Activated CD8-positive, alpha-beta memory T cell treated with anti-CD3 and anti-CD28 coated beads for 48 hours (primary cell): ENCODE measurements around the gene CRLF3.
"Not testable (repeated sequence)": the region's sequence is repeated elsewhere in the genome, so short reads cannot be mapped to it uniquely, and the experiment has no call there.

ENCODE experiments used
- DNase-seq, 3 experiments: peaks; one replicate each; pipeline ENCODE4 v3.0.0-alpha.2; 2020; ENCODE audit warnings: low read depth in 2 of 3, low spot score in 2 of 3

The CRLF3 gene

GRCh38 chr17:30814860-30815259 lies 9.6 kb downstream of the CRLF3 start:
- not testable (repeated sequence) for DNase-seq

- DNase-seq, result not testable (repeated sequence)
Measured at GRCh38 chr17:30814236-30814635, 10.3 kb downstream of the CRLF3 start.

DNA sequence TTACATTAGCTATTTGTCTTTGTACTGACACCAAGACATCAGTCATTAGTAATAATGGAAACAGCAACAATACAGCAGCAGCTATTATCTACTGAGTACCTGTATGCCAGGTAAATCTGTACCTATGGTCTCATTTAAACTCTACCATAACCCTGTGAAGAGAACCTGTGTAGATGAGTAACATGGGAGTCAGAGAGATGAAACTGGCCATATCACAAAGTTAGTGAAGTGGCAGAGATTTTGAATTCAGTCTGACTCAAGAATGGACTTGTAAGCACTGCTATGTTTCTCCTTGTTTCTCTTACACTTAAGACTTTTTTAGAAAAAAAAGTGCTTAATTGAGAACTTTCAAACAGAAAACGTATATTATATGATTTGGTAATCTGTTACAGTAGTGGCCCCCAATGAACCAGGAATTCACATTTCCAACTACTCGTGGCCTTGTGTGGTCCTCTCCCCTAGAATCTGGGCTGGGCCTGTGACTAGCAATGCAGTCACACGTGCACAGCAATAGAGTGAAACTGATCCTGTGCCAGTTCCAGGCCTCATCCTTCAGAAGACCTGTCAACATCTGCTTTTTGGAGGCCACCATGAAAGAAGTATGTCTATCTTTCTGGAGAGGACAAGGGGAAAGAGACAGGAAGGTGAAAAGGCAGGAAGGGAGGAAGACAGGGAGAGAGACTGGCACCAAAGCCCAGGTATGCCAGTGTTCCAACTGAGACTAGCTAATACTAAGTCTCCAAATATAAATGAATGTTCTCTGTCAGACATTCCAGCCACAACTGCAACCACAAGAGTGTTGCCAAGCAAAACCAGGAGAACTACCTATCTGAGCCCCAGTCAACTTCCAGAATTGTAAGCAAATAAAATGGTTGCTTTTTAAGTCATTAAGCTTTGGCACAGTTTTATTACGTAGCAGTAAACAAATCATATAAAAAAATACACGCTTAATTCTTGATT lies 12.0 kb downstream of the CRLF3 start:
- DNase-seq, result no peak

DNA sequence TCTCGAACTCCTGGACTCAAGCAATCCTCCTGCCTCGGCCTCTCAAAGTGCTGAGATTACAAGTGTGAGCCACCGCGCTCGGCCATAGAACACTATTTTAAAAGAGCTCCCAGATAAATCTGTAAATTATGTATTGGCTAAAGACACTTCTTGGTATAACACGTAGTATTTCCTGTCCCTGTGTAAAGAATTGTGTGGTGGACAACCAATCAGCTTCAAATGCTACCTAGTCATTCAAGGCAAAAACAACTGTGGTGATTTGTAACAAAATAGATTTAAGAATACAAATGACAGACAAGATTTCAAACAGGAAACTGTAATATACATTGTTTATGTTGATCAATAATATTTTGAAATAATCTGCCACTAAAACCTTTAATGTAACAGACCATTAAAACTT lies 14.6 kb downstream of the CRLF3 start:
- no peak for DNase-seq

- DNase-seq, result no peak
Measured at GRCh38 chr17:30808785-30809286, 15.7 kb downstream of the CRLF3 start.

DNA sequence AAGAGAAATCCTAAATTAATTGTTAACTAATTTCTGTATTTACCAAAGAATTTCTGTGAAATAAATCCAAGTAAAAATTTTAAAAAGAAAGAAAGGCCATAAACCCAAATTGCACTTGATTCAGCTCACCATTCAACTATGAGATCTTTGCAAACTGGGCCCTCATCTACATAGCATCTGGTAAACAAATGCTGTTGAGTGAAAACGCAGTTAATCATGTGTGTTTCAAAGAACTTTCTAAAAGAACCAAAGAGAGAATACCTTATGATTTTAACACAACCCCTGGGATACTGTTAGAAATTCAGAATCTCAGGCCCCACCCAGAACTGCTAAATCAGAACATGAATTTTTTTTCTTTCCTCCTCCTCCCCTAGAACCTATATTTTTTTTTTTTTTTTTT lies 16.6 kb downstream of the CRLF3 start:
- no peak for DNase-seq

DNA sequence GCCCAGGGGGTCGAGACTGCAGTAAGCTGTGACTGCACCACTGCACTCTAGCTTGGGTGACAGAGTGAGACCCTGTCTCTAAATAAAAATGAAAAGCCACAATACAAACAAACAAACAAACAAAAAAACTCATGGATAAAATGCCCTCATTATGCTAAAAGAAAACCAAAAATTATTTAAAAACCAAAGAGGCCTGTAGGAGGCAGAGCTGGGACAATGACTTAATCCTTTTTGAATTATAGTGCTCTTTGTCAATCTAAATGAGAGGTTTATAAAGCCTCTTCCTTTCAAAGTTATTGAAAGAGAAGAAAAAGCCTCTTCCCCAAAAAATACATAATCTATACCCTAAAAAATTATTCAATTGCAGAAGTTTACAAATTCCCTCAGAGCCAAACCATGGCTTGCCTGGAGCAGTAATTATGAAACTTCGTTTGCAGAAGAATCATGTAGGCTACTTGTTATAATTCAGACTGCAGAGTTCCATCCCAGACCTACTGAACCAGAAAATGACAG lies 18.5 kb downstream of the CRLF3 start:
- no peak for DNase-seq

DNA sequence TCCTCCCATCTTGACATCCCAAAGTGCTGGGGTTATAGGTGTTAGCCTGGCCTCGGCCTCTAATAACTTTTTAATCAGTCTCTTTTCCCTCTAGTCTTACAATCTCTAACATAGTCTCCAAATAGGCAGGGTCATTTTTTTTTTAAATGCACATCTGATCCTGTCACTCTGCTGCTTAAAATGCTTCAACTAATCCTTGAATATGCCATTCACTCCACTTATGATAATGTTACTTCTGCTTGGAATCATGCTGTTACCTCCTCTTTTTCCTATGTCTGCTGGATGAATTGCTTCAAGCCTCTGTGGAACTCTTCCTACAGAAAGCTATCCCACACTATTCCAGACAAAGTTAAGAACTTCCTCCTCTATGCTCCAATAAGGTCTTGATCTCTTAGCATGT lies 22.8 kb downstream of the CRLF3 start:
- no peak for DNase-seq

- no peak for DNase-seq
Measured at GRCh38 chr17:30796016-30796415, 28.5 kb downstream of the CRLF3 start.

- DNase-seq, result no peak
Measured at GRCh38 chr17:30794372-30794771, 30.1 kb downstream of the CRLF3 start.

DNA sequence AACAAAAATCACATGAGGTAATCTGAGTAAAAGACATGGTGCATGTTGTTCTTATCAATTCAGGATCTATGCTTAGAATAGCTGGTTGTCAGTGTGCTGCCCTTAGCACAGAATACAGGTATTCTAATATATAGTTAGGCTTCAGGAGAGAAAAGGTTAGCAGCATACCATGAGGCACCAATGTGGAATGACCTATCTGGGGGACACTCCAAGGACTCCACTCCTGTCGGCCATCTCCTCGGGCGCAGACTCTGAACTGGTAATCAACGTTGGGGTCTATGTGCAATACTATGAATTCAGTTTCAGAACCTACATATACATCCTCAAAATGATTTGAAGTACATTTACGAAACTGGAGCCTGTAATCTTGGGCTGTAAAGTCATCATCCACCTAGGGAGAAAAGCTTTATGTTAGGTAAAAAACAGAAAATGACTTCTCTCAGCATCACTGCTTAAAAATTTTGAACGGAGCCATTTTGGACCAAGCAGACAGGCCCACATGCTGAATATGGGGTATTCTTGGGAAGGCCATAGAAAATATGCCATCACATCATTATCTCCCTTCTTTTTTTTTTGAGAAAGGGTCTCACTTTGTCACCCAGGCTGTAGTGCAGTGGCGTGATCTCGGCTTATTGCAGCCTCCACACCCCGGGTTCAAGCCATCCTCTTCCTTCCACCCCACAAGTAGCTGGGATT lies 31.1 kb downstream of the CRLF3 start:
- no peak for DNase-seq

- no peak for DNase-seq
Measured at GRCh38 chr17:30790279-30790678, 34.2 kb downstream of the CRLF3 start.

DNA sequence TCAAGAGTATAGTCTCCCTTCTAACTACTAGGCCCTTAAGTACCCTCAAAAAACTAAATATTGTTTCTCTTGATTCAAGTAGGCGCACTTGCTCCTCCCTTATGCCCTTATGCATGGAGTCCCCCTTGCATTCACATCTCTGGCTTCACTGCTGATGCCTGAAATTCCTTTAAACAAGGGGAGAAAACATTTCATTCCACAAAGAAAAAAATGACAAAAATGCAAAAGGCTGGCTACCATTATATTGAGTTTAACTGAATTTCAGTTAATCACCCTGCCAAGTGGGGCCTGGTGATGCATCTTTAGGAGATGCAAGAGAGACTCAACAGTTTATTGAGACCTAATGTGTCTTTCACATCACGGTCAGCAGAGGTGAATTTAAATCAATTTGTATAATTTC lies 35.6 kb downstream of the CRLF3 start:
- DNase-seq, result no peak

GRCh38 chr17:30782206-30782605 lies 42.3 kb downstream of the CRLF3 start:
- no peak for DNase-seq

- no peak for DNase-seq
Measured at GRCh38 chr17:30780343-30780742, 44.1 kb downstream of the CRLF3 start.

DNA sequence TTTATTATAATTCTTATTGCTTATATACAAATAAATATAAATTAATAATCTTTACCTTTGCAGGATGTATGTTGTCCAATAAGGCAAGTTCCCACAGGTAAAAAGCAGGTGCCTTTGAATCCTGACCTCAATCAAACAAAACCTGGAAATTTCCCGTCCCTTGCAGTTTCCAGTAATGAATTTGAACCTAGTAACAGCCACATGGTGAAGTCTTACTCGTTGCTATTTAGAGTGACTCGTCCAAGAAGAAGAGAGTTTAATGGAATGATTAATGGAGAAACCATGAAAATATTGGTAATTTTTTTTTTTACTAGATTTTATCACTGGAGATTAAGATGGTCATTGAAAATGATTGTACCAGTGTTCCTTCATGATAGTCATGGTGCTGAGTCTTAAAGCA lies 55.7 kb downstream of the CRLF3 start:
- DNase-seq, result not testable (repeated sequence)

- DNase-seq, result not testable (repeated sequence)
Measured at GRCh38 chr17:30767641-30768404, 56.7 kb downstream of the CRLF3 start.

DNA sequence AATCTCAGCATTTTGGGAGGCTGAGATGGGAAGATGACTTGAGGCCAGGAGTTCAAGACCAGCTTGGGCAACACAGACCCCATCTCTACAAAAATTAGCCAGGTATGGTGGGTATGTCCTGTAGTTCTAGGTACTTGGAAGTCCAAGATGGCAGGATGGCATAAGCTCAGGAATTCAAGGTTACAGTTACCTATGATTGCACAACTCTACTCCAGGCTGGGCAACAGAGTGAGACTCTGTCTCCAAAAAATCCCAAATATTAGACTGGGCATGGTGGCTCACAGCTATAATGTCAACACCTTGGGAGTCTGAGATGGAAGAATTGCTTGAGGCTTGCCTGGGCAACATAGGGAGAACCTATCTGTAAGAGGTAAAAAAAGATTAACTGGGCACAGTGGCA lies 63.4 kb downstream of the CRLF3 start:
- DNase-seq, result no peak

DNA sequence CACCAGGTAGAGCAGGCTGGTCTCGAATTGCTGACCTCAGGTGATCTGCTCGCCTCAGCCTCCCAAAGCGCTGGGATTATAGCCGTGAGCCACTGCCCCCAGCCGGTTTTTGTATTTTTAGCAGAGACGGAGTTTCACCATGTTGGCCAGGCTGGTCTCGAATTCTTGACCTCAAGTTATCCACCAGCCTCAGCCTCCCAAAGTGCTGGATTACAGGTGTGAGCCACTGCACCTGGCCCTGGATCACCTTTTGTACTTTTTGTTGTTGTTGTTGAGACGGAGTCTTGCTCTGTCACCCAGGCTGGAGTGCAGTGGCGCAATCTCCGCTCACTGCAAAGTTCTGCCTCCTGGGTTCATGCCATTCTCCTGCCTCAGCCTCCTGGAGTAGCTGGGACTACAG lies 71.2 kb downstream of the CRLF3 start:
- not testable (repeated sequence) for DNase-seq

DNA sequence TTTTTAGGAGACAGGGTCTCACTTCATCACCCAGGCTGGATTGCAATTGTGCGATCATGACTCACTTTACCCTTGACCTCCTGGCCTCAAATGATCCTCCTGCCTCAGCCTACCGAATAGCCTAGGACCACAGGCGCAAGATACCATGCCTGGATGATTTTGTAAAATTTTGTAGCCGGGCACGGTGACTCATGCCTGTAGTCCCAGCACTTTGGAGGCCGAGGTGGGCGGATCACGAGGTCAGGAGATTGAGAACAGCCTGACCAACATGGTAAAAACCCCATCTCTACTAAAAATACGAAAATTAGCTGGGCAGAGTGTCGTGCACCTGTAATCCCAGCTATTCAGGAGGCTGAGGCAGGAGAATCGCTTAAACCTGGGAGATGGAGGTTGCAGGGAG lies 73.5 kb downstream of the CRLF3 start:
- not testable (repeated sequence) for DNase-seq

DNA sequence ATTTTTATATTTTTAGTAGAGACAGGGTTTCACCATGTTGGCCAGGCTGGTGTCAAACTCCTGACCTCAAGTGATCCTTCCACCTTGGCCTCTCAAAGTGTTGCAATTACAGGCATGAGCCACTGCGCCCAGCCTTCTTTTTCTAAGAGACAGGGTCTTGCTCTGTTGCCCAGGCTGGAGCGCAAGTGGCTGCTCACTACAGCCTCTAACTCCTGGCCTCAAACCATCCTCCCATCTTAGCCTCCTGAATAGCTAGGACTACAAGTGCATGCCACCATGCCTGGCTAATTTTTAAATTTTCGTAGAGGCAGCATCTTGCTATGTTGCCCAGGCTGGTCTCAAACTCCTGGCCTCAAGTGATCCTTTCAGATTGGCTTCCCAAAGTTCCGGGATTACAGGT lies 76.9 kb downstream of the CRLF3 start:
- DNase-seq, result not testable (repeated sequence)
